Astrocyte of the cerebellum (primary cell): ENCODE data around the gene WSCD1.

ENCODE experiments used
- DNase-seq: peaks from one replicate; pipeline ENCODE4 v3.0.0-alpha.2; 2011; ENCODE audit warnings: low read depth
- H3K4me3 ChIP-seq: 2 replicates; pipeline ENCODE4 v1.5.1; 2011; ENCODE audit warnings: mild to moderate bottlenecking, low read depth, low read length, moderate library complexity
- in situ Hi-C: cut with HindIII; loops from 2 replicates; pipeline ENCODE4 v1.10.0; 2017; ENCODE audit warnings: low sequenced_read_pairs
- TF ChIP-seq, protein P1 (sequence below): IDR thresholded peaks from 2 replicates; pipeline ENCODE4 v1.5.1; 2012; ENCODE audit warnings: low read length, low read depth, moderate library complexity, mild to moderate bottlenecking; ENCODE audit errors: missing control alignments

Gene WSCD1

DNA sequence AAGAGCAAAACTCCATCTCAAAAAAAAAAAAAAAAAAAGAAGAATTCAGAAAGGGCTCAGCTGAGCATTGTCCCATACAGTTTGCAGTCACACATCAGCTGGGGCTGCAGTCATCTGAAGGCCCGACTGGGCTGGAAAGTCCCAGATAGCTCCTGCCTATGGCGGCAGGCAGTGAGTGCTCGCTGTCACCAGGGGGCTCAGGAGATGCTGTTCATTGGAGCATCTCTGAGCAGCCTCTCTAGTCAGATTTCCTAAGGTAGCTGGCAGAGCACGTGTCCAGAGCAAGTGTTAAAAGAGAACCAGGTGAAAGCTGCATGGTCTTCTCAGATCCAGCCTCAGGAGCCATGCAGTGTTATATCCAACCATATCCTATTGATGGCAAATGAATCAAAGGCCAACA, 75.8 kb downstream of the WSCD1 start:
- no peak for DNase-seq
- H3K4me3 ChIP-seq, result no peak overlapping the region
- TF ChIP-seq, protein P1, sequence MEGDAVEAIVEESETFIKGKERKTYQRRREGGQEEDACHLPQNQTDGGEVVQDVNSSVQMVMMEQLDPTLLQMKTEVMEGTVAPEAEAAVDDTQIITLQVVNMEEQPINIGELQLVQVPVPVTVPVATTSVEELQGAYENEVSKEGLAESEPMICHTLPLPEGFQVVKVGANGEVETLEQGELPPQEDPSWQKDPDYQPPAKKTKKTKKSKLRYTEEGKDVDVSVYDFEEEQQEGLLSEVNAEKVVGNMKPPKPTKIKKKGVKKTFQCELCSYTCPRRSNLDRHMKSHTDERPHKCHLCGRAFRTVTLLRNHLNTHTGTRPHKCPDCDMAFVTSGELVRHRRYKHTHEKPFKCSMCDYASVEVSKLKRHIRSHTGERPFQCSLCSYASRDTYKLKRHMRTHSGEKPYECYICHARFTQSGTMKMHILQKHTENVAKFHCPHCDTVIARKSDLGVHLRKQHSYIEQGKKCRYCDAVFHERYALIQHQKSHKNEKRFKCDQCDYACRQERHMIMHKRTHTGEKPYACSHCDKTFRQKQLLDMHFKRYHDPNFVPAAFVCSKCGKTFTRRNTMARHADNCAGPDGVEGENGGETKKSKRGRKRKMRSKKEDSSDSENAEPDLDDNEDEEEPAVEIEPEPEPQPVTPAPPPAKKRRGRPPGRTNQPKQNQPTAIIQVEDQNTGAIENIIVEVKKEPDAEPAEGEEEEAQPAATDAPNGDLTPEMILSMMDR, result no peak
- in situ Hi-C loops, result no loop called here

DNA sequence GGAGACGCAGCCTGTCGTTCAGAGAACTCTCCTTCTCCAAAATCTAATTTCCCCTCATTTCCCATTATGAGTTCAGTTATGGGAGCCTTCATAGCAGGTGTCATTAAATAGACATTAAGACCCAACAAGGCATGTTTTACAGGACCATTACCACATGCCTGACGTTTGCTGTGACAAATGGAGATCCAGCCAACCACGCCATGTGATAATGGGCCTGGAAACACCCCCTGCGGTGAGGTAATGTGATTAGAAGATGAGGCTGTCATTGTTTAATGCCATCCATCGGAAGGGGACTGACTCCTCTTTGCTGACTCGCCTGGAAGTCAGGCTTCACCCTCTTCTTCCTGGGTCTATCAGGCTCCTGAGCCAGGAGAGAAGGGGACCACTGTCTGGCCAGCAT, 76.9 kb downstream of the WSCD1 start:
- DNase-seq, result no peak
- TF ChIP-seq, protein P1, result no peak
- H3K4me3 ChIP-seq, result no peak overlapping the region
- in situ Hi-C loops, result no loop called here

DNA sequence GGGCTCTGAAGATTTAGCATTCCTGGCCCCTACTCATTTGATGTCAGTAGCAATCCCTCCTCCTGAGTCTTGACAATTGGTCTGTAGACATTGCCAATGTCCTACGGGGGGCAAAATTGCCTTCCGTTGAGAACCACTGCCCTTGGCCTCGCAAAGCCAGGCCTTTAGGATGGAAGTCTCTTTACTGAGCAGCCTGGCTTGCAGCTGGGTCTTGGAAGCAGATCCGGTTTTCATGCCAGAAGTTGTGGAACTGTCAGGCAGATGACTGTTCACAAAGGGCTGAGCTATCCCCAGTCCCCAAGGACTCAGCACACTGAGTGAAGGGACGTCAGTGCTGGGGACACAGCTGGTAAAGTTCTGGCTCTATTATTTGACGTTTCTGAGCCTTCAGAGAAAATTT, 83.2 kb downstream of the WSCD1 start:
- DNase-seq, result no peak
- in situ Hi-C loops, result no loop called here
- TF ChIP-seq, protein P1, result no peak
- no peak overlapping the region for H3K4me3 ChIP-seq

DNA sequence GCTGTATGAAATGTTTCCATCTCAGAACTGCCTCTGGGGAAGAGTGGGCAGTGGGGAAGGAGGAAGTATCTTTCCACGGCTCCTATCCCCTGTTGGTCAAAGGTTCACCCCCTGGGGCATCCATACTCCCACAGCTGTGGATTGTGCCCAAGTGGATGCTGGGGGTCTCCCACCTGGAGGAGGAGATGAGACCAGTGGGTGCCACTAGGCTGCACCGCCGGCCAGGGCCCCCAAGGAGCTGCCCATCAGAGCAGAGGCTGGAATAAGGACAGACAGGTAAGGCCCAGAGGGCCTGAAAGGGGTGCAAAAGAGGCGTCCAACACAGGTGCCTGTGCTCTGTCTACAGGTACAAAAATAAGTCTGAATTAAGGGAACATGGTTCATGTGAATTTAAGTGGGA, 87.5 kb downstream of the WSCD1 start:
- in situ Hi-C loops, result loop anchor here (5.0 kb wide), 1 partner anchor 35 kb away; no protein-coding TSS in a partner anchor
- TF ChIP-seq, protein P1, result no peak
- no peak for DNase-seq
- H3K4me3 ChIP-seq, result no peak overlapping the region

DNA sequence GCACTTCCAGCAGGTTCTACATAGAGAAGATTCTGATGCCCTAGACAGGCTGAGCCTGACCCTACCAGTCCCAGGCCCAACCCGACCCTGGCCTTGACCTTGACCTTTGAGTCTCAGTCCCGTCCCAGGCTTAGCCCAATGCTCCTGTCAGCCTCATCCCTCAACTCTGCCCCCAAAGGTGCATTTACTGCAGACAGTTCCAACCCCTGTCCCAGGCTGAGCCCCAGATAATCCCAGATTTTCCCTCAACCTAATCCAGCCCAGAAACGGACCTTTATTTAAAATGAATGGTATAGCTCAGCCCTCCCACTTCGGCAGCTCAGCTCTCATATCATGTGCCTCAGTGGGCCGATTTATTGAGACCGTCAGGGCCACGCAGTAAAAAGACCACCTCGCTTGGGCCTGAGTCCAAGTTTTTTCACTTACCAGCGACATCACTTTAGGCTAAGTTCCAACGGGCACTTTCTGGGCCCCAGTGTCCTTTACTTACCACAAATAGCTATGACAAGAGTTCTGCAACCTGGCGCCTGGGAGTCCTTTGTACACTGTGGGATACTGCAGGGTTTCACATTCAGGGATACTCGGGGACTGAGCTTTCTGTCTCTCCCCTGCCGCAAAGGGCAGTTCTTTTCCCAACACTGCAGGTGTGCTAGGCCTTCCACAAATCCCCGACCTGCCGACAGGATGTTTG, 89.5 kb downstream of the WSCD1 start:
- TF ChIP-seq, protein P1, result no peak

DNA sequence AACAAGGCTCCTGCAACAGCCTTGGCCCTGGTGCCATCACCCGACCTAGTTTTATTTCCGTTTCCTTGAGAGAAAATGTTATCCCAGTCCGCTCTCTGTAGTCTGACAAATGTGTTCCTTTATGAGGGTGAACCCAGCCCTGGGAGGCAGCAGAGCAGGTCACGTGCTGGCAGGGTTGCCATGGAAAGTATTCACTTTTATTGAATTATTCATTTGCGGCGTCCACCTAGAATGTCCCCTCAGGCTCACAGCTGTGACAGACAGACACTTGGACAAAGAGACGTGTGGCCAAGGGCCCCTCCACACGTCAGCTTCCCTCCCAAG, 90.0 kb downstream of the WSCD1 start:
- H3K4me3 ChIP-seq, result no peak overlapping the region
- in situ Hi-C loops, result no loop called here
- DNase-seq, result no peak
- TF ChIP-seq, protein P1, result no peak

More for the DNA sequence above, 89.5 kb downstream of the WSCD1 start:
- no peak for DNase-seq
- in situ Hi-C loops, result loop anchor here (5.0 kb wide), 1 partner anchor 33 kb away; no protein-coding TSS in a partner anchor
- H3K4me3 ChIP-seq, result no peak overlapping the region
